ENCODE results near the gene PPFIA2.

DNA sequence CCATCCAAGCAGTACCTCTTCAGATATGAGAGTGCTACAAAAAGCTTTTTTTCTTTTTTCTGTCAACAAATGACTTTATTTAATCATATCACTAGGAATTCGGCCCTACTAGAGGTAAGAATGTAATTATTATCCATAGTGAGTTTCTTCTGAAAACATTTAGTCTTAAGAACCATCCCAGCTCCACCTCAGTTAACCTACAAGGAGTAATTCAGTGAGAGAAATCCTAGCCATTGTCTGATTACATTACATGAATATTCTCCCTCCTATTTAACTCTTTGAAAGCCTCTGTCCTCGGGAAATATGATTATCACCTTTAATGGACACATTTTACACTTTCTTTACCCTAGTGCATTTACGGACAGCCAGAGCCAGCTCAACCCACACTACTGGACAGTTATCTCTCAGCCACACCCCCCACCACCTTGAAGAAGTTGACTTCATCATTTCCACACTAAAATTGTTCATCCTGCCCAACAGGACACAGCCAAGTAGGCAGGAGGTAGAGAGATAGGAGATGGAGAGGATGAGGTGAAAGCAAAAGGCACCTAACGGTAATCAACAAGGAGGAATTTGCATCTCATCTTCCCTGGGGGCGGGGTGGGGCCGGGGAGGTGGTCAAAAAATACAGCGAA, 1.3 kb downstream of the PPFIA2 start:
- TF ChIP-seq, protein P1, sequence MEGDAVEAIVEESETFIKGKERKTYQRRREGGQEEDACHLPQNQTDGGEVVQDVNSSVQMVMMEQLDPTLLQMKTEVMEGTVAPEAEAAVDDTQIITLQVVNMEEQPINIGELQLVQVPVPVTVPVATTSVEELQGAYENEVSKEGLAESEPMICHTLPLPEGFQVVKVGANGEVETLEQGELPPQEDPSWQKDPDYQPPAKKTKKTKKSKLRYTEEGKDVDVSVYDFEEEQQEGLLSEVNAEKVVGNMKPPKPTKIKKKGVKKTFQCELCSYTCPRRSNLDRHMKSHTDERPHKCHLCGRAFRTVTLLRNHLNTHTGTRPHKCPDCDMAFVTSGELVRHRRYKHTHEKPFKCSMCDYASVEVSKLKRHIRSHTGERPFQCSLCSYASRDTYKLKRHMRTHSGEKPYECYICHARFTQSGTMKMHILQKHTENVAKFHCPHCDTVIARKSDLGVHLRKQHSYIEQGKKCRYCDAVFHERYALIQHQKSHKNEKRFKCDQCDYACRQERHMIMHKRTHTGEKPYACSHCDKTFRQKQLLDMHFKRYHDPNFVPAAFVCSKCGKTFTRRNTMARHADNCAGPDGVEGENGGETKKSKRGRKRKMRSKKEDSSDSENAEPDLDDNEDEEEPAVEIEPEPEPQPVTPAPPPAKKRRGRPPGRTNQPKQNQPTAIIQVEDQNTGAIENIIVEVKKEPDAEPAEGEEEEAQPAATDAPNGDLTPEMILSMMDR (IDR thresholded peaks at IDR 0.05), result no peak
- TF ChIP-seq POLR2A (IDR thresholded peaks at IDR 0.05), result no peak
